A549 (cell line): ENCODE results near the gene ZNF672. TPM values are rescaled to one million over a fixed set of nuclear protein-coding genes. Genes with fewer than 3 reads are reported as not detected.

ENCODE experiments used
- ATAC-seq, 2 experiments: fragments of 200-7000 bp in 1 of 2; fragments of >200 bp in 1 of 2; cut with Nextera tagmentation in 1 of 2; cut with Tn5 transposase in 1 of 2; 3 replicates each; pipeline versions ENCODE4 v1.8.0 to v1.9.1; 2018 to 2020; ENCODE audit warnings: mild to moderate bottlenecking in 1 of 2, moderate library complexity in 1 of 2
- CTCF ChIA-PET: fragments of 300-600 bp; sonication (Branson Sonifier 250); formaldehyde crosslinking; extraction: SDS; loops from one replicate; lab custom pipeline; 2021; ENCODE audit warnings: antibody characterized with exemption, inconsistent platforms; lab: Yijun Ruan, JAX
- POLR2A ChIA-PET: fragments of 350-600 bp; formaldehyde crosslinking; extraction: SDS; loops from one replicate; lab custom pipeline; 2021; ENCODE audit warnings: antibody characterized with exemption, inconsistent platforms; lab: Yijun Ruan, JAX
- DNase-seq, 2 experiments: peaks; one replicate each; pipeline versions ENCODE4 v3.0.0 to v3.0.0-alpha.2; 2011 to 2016; ENCODE audit warnings: low read depth in 1 of 2, low spot score in 1 of 2
- FAIRE-seq: peaks from 2 replicates; lab custom pipeline; 2011; peaks lifted over from hg19 to GRCh38; lab: Jason Lieb, UNC
- H3K27ac ChIP-seq, 2 experiments: fragments of >200 bp; sonication (Bioruptor Twin); formaldehyde crosslinking; 3 replicates each; pipeline ENCODE4 v1.5.1; 2016 to 2017
- H3K4me1 ChIP-seq: fragments of >200 bp; sonication (Bioruptor Twin); formaldehyde crosslinking; 3 replicates; pipeline ENCODE4 v1.6.1; 2016
- H3K4me2 ChIP-seq: fragments of >200 bp; sonication (Bioruptor Twin); formaldehyde crosslinking; 3 replicates; pipeline ENCODE4 v1.6.1; 2016
- H3K4me3 ChIP-seq: fragments of >200 bp; sonication (Bioruptor Twin); formaldehyde crosslinking; 3 replicates; pipeline ENCODE4 v1.5.1; 2016
- H3K9me3 ChIP-seq: fragments of >200 bp; sonication (Bioruptor Twin); formaldehyde crosslinking; 3 replicates; pipeline ENCODE4 v1.6.1; 2016
- BHLHE40 ChIP-seq: IDR thresholded peaks from 2 replicates; pipeline ENCODE4 v1.6.1; 2012; ENCODE audit warnings: low read depth, low read length, inconsistent platforms
- CBX2 ChIP-seq: fragments of 200-600 bp; sonication (generic); IDR thresholded peaks from 2 replicates; pipeline ENCODE4 v1.6.1; 2016; ENCODE audit warnings: low read depth, mild to moderate bottlenecking, borderline replicate concordance
- CBX8 ChIP-seq: fragments of 200-600 bp; sonication (generic); IDR thresholded peaks from 2 replicates; pipeline ENCODE4 v1.6.1; 2016
- E2F6 ChIP-seq: IDR thresholded peaks from 2 replicates; pipeline ENCODE4 v1.6.1; 2012; ENCODE audit warnings: low read depth, borderline replicate concordance
- EP300 ChIP-seq, 2 experiments: fragments of >200 bp; sonication (Bioruptor Twin); formaldehyde crosslinking; IDR thresholded peaks; 2 replicates in 1 of 2; 3 replicates in 1 of 2; pipeline ENCODE4 v1.6.1; 2016 to 2017
- HDAC2 ChIP-seq: fragments of 200-600 bp; sonication (generic); IDR thresholded peaks from 2 replicates; pipeline ENCODE4 v1.6.1; 2016
- HOXA7 ChIP-seq: fragments of 250-450 bp; sonication (Bioruptor Pico); IDR thresholded peaks from 2 replicates; pipeline ENCODE4 v1.5.0; 2020; ENCODE audit warnings: mild to moderate bottlenecking, moderate library complexity
- HOXB5 ChIP-seq: fragments of 250-450 bp; sonication (Bioruptor Pico); IDR thresholded peaks from 2 replicates; pipeline ENCODE4 v1.5.0; 2020; ENCODE audit warnings: mild to moderate bottlenecking, moderate library complexity
- JUN ChIP-seq, 2 experiments: fragments of >200 bp; sonication (Bioruptor Twin); formaldehyde crosslinking; IDR thresholded peaks; 2 replicates in 1 of 2; 3 replicates in 1 of 2; pipeline ENCODE4 v1.6.1; 2016 to 2017
- KDM5A ChIP-seq: fragments of 200-600 bp; sonication (generic); IDR thresholded peaks from 2 replicates; pipeline ENCODE4 v1.6.1; 2016; ENCODE audit warnings: antibody characterized with exemption, mild to moderate bottlenecking
- MAFK ChIP-seq: fragments of 450-650 bp; IDR thresholded peaks from 2 replicates; pipeline ENCODE4 v1.6.1; 2014; ENCODE audit not compliant: partially characterized antibody
- MAX ChIP-seq: IDR thresholded peaks from 2 replicates; pipeline ENCODE4 v1.6.1; 2012
- MAZ ChIP-seq: fragments of 150-350 bp; IDR thresholded peaks from 2 replicates; pipeline ENCODE4 v1.6.1; 2014; ENCODE audit warnings: antibody characterized with exemption, low read depth, low read length, borderline replicate concordance
- MYC ChIP-seq: IDR thresholded peaks from 2 replicates; pipeline ENCODE4 v1.6.1; 2012; ENCODE audit warnings: mild to moderate bottlenecking, inconsistent platforms, low read length, improper control_type of control experiment, borderline replicate concordance
- NFE2L2 ChIP-seq: fragments of 150-350 bp; conservative IDR thresholded peaks from 2 replicates; pipeline ENCODE4 v1.6.1; 2014; ENCODE audit warnings: low read length
- NR3C1 ChIP-seq: fragments of >200 bp; sonication (Bioruptor Twin); formaldehyde crosslinking; IDR thresholded peaks from 3 replicates; pipeline ENCODE4 v1.6.1; 2017
- POLR2A ChIP-seq: IDR thresholded peaks from 2 replicates; pipeline ENCODE4 v1.6.1; 2012; ENCODE audit warnings: mild to moderate bottlenecking, low read length
- POLR2AphosphoS2 ChIP-seq: conservative IDR thresholded peaks from 2 replicates; pipeline ENCODE4 v1.6.1; 2012; ENCODE audit warnings: low read length, improper control_type of control experiment, inconsistent platforms
- RARB ChIP-seq: fragments of 250-450 bp; sonication (Bioruptor Pico); IDR thresholded peaks from 2 replicates; pipeline ENCODE4 v1.8.0; 2021; ENCODE audit warnings: mild to moderate bottlenecking, moderate library complexity
- RNF2 ChIP-seq: fragments of 200-600 bp; sonication (generic); IDR thresholded peaks from 2 replicates; pipeline ENCODE4 v1.6.1; 2016; ENCODE audit warnings: low read depth, mild to moderate bottlenecking, antibody characterized with exemption, moderate library complexity, borderline replicate concordance
- SMC3 ChIP-seq: fragments of >200 bp; sonication (Bioruptor Twin); formaldehyde crosslinking; IDR thresholded peaks from 3 replicates; pipeline ENCODE4 v1.6.1; 2018; ENCODE audit warnings: inconsistent platforms
- TFCP2L1 ChIP-seq: fragments of 250-450 bp; sonication (Bioruptor Pico); IDR thresholded peaks from 2 replicates; pipeline ENCODE4 v1.5.0; 2021; ENCODE audit warnings: mild to moderate bottlenecking
- ZFP36 ChIP-seq: fragments of 450-650 bp; IDR thresholded peaks from 2 replicates; pipeline ENCODE4 v1.6.1; 2014; ENCODE audit warnings: borderline replicate concordance; ENCODE audit not compliant: partially characterized antibody
- WGBS: methylation state at CpG from one replicate; pipeline ENCODE4 v1.1.6; 2017; ENCODE audit errors: missing lambda C conversion rate; 5-methylcytosine and 5-hydroxymethylcytosine counted together
- polyA plus RNA-seq, 4 experiments: library from polyadenylated mRNA; depleted of rRNA in 3 of 4; stranded (reverse); fragments of >200 nt; fragmentation: RNase III in 1 of 4; extraction: RNeasy Plus Mini Kit Qiagen cat#74134 plus additional on column Dnase treatment in 1 of 4; gene quantifications; 2 replicates in 3 of 4; 3 replicates in 1 of 4; pipeline ENCODE4 v1.2.3, GENCODE V29; 2011 to 2017
- TF ChIP-seq, protein P1 (sequence below): fragments of >200 bp; sonication (Bioruptor Twin); formaldehyde crosslinking; IDR thresholded peaks from 3 replicates; pipeline ENCODE4 v1.6.1; 2016
- TF ChIP-seq, protein P2 (sequence below): fragments of 200-600 bp; sonication (generic); IDR thresholded peaks from 2 replicates; pipeline ENCODE4 v1.6.1; 2016; ENCODE audit warnings: antibody characterized with exemption, mild to moderate bottlenecking, moderate library complexity
- TF ChIP-seq, protein P3 (sequence below): fragments of 150-350 bp; IDR thresholded peaks from 2 replicates; pipeline ENCODE4 v1.6.1; 2014; ENCODE audit warnings: low read depth, mild to moderate bottlenecking, low read length
- TF ChIP-seq, protein P4 (sequence below): fragments of 250-450 bp; sonication (Bioruptor Pico); IDR thresholded peaks from 2 replicates; pipeline ENCODE4 v1.5.0; 2021; ENCODE audit warnings: mild to moderate bottlenecking, moderate library complexity, borderline replicate concordance

Gene ZNF672
- polyA plus RNA-seq, 2 of the 4 experiments (the other 2 are of a cell fraction): 18.9 to 20.6 TPM

GRCh38 chr1:248862998-248863881 is 25.2 kb downstream of the ZNF672 start (continued):
- TF ChIP-seq SMC3 (no peak), MAX (peak; percentile 71), EP300 (IDR thresholded peaks at IDR 0.05) (no peak), MAZ (no peak), MAFK (no peak), ZFP36 (no peak), POLR2AphosphoS2 (no peak), KDM5A (no peak), CBX8 (no peak), HOXB5 (CRISPR knock-in tag) (no peak), POLR2A (peak; percentile 96), RARB (no peak), E2F6 (peak; percentile 26; the same call in 1 of the 2 replicates)
- TF ChIP-seq, protein P1, sequence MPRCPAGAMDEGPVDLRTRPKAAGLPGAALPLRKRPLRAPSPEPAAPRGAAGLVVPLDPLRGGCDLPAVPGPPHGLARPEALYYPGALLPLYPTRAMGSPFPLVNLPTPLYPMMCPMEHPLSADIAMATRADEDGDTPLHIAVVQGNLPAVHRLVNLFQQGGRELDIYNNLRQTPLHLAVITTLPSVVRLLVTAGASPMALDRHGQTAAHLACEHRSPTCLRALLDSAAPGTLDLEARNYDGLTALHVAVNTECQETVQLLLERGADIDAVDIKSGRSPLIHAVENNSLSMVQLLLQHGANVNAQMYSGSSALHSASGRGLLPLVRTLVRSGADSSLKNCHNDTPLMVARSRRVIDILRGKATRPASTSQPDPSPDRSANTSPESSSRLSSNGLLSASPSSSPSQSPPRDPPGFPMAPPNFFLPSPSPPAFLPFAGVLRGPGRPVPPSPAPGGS: 0 out of 3 replicates have a peak, but pooled peaks have one; percentile 28

DNA sequence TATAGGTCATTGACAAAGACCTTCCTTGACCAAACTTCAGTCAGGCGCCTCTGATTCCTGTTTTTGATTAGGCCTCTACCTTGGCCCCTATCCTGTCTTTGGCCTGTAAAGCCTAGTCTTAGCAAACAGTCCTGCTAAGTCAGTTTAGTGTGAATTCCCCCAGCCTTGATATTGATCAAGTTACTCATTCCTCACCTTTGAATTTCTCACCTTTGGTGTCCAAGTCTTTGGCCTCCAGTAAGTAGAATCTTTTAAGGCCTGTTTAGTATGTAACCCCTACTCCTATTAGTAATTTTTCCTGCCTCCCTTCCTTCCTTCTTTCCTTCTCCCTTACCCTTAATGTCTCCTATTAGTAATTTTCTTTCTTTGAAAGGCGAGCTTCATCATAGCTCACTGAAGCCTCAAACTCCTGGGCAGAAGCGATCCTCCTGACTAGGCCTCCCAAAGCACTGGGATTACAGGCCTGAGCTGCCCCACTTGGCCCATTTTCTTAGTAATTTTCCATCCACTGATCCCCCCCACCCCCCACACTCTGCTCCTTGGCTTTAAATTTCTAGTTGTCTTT is 33.9 kb downstream of the ZNF672 start:
- TF ChIP-seq POLR2AphosphoS2 (no peak), NFE2L2 (no peak), ZFP36 (no peak), HOXB5 (CRISPR knock-in tag) (no peak), MYC (no peak), RNF2 (no peak), BHLHE40 (no peak), HDAC2 (no peak), TFCP2L1 (CRISPR knock-in tag) (no peak), HOXA7 (CRISPR knock-in tag) (no peak), JUN (IDR thresholded peaks at IDR 0.05) (no peak), NR3C1 (no peak), MAX (no peak), CBX2 (no peak)
- TF ChIP-seq, protein P2, sequence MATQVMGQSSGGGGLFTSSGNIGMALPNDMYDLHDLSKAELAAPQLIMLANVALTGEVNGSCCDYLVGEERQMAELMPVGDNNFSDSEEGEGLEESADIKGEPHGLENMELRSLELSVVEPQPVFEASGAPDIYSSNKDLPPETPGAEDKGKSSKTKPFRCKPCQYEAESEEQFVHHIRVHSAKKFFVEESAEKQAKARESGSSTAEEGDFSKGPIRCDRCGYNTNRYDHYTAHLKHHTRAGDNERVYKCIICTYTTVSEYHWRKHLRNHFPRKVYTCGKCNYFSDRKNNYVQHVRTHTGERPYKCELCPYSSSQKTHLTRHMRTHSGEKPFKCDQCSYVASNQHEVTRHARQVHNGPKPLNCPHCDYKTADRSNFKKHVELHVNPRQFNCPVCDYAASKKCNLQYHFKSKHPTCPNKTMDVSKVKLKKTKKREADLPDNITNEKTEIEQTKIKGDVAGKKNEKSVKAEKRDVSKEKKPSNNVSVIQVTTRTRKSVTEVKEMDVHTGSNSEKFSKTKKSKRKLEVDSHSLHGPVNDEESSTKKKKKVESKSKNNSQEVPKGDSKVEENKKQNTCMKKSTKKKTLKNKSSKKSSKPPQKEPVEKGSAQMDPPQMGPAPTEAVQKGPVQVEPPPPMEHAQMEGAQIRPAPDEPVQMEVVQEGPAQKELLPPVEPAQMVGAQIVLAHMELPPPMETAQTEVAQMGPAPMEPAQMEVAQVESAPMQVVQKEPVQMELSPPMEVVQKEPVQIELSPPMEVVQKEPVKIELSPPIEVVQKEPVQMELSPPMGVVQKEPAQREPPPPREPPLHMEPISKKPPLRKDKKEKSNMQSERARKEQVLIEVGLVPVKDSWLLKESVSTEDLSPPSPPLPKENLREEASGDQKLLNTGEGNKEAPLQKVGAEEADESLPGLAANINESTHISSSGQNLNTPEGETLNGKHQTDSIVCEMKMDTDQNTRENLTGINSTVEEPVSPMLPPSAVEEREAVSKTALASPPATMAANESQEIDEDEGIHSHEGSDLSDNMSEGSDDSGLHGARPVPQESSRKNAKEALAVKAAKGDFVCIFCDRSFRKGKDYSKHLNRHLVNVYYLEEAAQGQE: no peak
- TF ChIP-seq, protein P3, sequence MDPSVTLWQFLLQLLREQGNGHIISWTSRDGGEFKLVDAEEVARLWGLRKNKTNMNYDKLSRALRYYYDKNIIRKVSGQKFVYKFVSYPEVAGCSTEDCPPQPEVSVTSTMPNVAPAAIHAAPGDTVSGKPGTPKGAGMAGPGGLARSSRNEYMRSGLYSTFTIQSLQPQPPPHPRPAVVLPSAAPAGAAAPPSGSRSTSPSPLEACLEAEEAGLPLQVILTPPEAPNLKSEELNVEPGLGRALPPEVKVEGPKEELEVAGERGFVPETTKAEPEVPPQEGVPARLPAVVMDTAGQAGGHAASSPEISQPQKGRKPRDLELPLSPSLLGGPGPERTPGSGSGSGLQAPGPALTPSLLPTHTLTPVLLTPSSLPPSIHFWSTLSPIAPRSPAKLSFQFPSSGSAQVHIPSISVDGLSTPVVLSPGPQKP: no peak
- TF ChIP-seq, protein P4, sequence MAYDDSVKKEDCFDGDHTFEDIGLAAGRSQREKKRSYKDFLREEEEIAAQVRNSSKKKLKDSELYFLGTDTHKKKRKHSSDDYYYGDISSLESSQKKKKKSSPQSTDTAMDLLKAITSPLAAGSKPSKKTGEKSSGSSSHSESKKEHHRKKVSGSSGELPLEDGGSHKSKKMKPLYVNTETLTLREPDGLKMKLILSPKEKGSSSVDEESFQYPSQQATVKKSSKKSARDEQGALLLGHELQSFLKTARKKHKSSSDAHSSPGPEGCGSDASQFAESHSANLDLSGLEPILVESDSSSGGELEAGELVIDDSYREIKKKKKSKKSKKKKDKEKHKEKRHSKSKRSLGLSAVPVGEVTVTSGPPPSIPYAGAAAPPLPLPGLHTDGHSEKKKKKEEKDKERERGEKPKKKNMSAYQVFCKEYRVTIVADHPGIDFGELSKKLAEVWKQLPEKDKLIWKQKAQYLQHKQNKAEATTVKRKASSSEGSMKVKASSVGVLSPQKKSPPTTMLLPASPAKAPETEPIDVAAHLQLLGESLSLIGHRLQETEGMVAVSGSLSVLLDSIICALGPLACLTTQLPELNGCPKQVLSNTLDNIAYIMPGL: no peak
- FAIRE-seq: no peak
- POLR2A ChIA-PET: interaction anchor here (2.1 to 3.5 kb wide), 5 partner anchors 8 to 46 kb away, joined by 18 to 36 read pairs (median 24); partner anchors contain the start of genes PGBD2, SH3BP5L, ZNF672 and ZNF692
- 98% methylated on average over 3 of the region's 3 CpGs for WGBS
- Histone ChIP-seq H3K27ac (peak overlapping the region; percentile 80 to 85), H3K4me2 (peak overlapping the region; percentile 57), H3K9me3 (no peaks in the 10 kb centered on the region), H3K4me3 (peak overlapping the region; percentile 54), H3K4me1 (peaks cover 6% of the 10 kb centered on the region; the same call in 2 of the 3 replicates)
- no peak for ATAC-seq
- no peak for DNase-seq
- CTCF ChIA-PET: interaction anchor here (2.0 to 3.9 kb wide), 3 partner anchors 8 to 30 kb away, joined by 6 to 27 read pairs (median 12); partner anchors contain the start of gene ZNF692
